IPS-NIHi7 (cell line): Measurements from ENCODE around the gene ACOX3.
"Not testable (repeated sequence)": the region's sequence is repeated elsewhere in the genome, so short reads cannot be mapped to it uniquely, and the experiment has no call there.

Source experiments
- DNase-seq: peaks from one replicate; pipeline ENCODE4 v3.0.0; 2012; ENCODE audit warnings: mixed read lengths; ENCODE audit errors: extremely low spot score

Gene ACOX3

GRCh38 chr4:8352368-8353157 lies 88.0 kb downstream of the ACOX3 start:
- DNase-seq = no peak

- DNase-seq = no peak
These were observed 88.6 kb downstream of the ACOX3 start for GRCh38 chr4:8351931-8352367.

GRCh38 chr4:8350841-8351461 lies 89.6 kb downstream of the ACOX3 start:
- DNase-seq = no peak

- no peak for DNase-seq
These were observed 90.2 kb downstream of the ACOX3 start for GRCh38 chr4:8350352-8350751.

- no peak for DNase-seq
These were observed 90.8 kb downstream of the ACOX3 start for GRCh38 chr4:8349664-8350236.

- DNase-seq = not testable (repeated sequence)
These were observed 91.3 kb downstream of the ACOX3 start for GRCh38 chr4:8349236-8349635.

GRCh38 chr4:8348071-8348470 lies 92.5 kb downstream of the ACOX3 start:
- DNase-seq = no peak

- no peak for DNase-seq
These were observed 92.9 kb downstream of the ACOX3 start for GRCh38 chr4:8347660-8348059.

GRCh38 chr4:8346838-8347605 lies 93.5 kb downstream of the ACOX3 start:
- no peak for DNase-seq

GRCh38 chr4:8345946-8346814 lies 94.3 kb downstream of the ACOX3 start:
- DNase-seq = no peak

GRCh38 chr4:8345053-8345945 lies 95.2 kb downstream of the ACOX3 start:
- no peak for DNase-seq

- DNase-seq = no peak
These were observed 96.1 kb downstream of the ACOX3 start for GRCh38 chr4:8344377-8344776.

GRCh38 chr4:8343967-8344331 lies 96.6 kb downstream of the ACOX3 start:
- DNase-seq = no peak

- DNase-seq = no peak
These were observed 97.1 kb downstream of the ACOX3 start for GRCh38 chr4:8343262-8343966.

- DNase-seq = peak; percentile 84
These were observed 97.8 kb downstream of the ACOX3 start for GRCh38 chr4:8342651-8343261.

- no peak for DNase-seq
These were observed 98.8 kb downstream of the ACOX3 start for GRCh38 chr4:8341691-8342090.

GRCh38 chr4:8341281-8341680 lies 99.2 kb downstream of the ACOX3 start:
- not testable (repeated sequence) for DNase-seq

- DNase-seq = no peak
These were observed 99.7 kb downstream of the ACOX3 start for GRCh38 chr4:8340781-8341241.

- no peak for DNase-seq
These were observed 102.1 kb downstream of the ACOX3 start for GRCh38 chr4:8338351-8338961.
